HG03575 (cell line): ENCODE data around the gene OPA1.

ENCODE experiments used
- ATAC-seq: cut with Tn5 transposase; IDR thresholded peaks from one replicate; pipeline ENCODE4 v1.9.1; 2021; ENCODE audit not compliant: unreplicated experiment, insufficient number of reproducible peaks, low FRiP score; ENCODE audit errors: extremely low read depth

The OPA1 gene

GRCh38 chr3:193728429-193729087 is 135.6 kb downstream of the OPA1 start:
- ATAC-seq: no peak

DNA sequence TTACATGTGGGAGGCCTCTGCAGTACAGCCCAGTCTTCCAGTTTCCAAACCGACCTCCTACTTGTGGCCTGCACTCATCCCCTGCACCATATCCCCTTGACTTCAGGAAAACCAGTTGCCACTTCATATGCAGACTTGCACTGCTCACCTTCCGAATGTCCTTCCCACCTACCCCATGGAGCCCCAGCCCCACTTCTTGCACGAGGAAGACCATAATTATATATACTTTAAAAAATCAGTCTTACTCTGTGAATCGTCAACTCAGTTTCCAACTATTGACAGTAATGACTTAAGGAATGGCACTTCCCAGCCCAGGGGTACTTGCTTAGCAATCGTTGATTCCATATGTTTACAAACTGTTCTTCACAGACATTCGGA is 136.1 kb downstream of the OPA1 start:
- ATAC-seq: no peak

- ATAC-seq: no peak
Observed at GRCh38 chr3:193729601-193730000, 136.6 kb downstream of the OPA1 start.

GRCh38 chr3:193730511-193730910 is 137.5 kb downstream of the OPA1 start:
- no peak for ATAC-seq

- ATAC-seq: no peak
Observed at GRCh38 chr3:193730976-193731375, 138.0 kb downstream of the OPA1 start.

DNA sequence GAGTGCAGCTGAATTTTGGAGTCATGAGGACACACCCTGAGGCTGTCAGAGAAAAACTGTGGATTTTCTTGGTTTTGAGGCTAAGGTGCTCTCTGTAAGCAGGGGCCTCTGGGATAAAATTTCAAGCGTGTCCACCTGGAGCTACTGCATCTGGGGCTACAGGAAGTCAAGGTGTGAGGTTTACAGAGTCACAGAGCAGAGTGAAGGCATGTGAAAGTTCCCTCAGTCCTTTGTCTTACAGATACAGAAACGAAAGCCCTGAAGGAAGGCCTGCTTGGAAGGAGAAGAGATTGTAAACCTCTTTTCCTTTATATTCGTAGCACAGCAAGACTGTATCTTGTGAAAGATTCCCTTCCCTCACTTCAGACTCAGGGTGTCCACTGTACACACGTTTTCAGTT is 138.6 kb downstream of the OPA1 start:
- ATAC-seq: no peak

DNA sequence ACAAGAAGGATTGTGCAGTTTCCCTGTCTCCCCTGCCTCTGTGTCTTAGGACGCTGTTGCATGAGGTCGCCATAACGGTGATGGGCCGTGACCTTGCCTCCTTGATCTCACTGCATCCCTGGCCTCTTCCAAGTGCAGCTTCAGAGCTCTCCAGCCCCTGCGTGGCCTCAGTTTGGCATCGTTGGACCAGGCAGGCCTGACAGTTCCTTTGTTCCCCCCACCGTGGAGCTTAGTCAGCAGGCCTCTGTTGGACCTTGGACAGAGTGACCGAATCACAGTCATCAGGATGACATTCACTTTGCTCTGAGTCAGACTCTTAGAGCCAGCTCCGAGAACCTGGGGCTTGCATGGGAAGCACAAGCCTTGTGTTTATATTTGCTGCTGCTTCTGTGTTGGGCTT is 139.4 kb downstream of the OPA1 start:
- no peak for ATAC-seq

DNA sequence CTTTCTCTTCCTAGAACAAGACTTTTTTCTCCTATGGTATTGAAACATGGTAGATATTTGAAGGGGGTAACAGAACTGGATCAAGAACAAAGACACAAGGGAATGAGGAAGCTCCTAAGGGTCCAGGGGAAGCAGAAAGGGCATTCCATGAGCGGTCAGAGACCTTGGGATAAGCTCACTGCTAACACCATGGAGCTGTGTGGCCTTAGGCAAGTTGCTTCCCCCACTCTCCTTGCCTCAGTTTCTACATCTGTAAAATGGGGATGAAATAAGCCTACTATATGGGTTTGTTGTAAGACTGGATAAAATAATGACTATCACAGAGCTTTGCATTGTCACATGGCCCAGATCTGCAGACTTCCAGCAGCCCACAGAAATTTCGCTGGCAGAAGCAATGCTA is 139.8 kb downstream of the OPA1 start:
- no peak for ATAC-seq

- no peak for ATAC-seq
Observed at GRCh38 chr3:193734737-193735366, 141.8 kb downstream of the OPA1 start.

DNA sequence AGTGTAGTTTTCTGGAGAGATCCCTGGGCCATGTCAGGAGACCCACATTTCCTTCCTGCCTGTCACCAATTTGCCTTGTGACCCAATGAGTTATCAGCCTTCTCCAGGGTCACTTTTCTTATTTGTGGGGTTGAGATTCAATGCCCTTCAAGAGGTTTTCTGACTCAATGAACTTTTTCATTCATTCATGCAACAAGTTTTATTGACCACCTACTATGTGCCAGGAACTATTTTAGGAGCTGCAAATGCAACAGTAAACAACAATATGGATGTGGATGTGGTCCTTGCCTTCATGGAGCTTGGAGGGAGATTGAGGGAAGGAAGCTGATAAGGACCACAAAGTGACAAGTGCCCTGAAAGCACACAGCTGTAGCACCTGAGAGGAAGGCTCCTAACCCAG is 142.8 kb downstream of the OPA1 start:
- ATAC-seq: no peak

- no peak for ATAC-seq
Observed at GRCh38 chr3:193736616-193737015, 143.6 kb downstream of the OPA1 start.

- ATAC-seq: no peak
Observed at GRCh38 chr3:193737191-193737751, 144.3 kb downstream of the OPA1 start.

- no peak for ATAC-seq
Observed at GRCh38 chr3:193742628-193743027, 149.6 kb downstream of the OPA1 start.

GRCh38 chr3:193743702-193744047 is 150.7 kb downstream of the OPA1 start:
- ATAC-seq: no peak

- ATAC-seq: no peak
Observed at GRCh38 chr3:193744048-193744821, 151.2 kb downstream of the OPA1 start.

DNA sequence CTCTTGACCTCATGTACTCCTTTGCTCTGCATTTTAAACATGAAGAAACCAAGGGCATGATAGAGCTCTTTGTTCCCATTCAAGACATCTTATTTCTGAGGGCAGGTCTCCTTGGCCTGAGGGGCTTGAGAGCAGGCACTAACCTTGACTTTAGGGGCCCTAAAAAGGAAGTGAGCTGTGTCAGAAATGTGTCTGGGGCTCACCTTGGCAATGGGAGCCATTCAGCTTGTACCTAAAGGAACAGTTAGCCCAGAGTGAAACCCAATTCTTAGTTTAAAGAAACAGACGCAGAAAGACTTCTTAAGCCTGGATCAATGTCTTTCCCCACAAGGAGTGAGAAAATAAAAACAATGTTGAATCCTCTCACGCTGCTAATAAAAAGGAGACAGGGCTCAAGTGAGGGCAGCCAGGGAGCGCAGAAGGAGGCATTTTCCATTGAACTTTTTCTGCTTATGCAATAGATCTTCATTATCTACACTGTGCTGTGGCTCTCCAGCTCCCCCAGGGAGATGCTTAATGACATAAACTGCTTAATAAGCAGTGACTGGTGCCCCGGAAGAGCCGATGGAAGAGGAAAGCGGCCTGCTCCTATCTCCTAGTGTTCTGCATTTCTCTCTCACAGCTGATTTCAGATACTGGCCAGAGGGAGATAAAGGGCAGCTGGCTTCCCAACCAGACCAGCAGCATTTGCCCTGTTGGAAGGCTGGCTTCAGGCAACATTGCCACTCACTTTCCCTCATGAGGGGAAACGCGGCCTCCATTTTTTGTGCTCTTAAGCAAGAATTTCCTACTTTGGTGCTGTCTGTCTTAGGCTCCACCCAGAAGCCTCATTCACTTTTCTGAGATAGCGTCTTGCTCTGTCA is 152.0 kb downstream of the OPA1 start:
- ATAC-seq: no peak

GRCh38 chr3:193746832-193747231 is 153.8 kb downstream of the OPA1 start:
- no peak for ATAC-seq
